GM20431 (cell line): Measurements from ENCODE around the gene ERN1.

Experiments
- in situ Hi-C: fragments of 300-500 bp; cut with MseI, MboI; formaldehyde crosslinking; loops from one replicate; pipeline ENCODE4 v1.15.0; 2020; ENCODE audit warnings: low sequenced_read_pairs; ENCODE audit not compliant: unreplicated experiment

The ERN1 gene

DNA sequence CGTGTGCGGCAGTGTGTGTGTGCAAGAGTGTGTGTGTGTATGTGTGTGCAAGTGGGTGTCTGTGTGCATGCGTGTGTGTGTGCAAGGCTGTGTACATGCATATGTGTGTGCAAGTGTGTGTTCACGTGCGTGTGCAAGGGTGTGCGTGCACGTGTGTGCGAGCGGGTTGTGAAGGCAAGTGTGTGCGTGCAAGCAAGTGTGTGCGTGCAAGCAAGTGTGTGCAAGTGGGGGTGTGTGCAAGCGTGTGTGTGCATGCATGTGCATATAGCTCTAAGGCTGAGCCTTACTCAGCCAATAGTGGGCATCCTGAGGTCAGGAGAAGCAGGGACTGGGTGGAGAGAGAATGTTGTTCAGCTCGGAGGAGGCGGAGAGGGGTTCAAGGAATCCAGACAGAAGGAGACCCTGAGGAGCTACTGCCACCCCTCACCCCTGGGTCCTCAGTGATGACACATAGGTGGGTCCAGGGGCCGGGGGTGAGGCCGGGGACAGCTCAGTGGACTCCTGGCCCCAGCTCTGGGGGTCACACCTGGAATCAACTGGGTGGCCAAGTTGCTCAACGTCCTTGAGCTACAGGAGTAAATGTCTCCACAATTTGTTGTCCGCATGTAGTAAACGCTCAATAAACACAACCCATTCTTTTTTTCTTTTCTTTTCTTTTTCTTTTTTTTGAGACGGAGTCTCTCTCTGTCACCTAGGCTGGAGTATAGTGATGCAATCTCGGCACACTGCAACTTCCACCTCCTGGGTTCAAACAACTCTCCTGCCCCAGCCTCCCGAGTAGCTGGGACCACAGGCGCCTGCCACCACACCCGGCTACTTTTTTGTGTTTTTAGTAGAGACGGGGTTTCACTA is 130.0 kb downstream of the ERN1 start:
- in situ Hi-C loops = no loop called here

DNA sequence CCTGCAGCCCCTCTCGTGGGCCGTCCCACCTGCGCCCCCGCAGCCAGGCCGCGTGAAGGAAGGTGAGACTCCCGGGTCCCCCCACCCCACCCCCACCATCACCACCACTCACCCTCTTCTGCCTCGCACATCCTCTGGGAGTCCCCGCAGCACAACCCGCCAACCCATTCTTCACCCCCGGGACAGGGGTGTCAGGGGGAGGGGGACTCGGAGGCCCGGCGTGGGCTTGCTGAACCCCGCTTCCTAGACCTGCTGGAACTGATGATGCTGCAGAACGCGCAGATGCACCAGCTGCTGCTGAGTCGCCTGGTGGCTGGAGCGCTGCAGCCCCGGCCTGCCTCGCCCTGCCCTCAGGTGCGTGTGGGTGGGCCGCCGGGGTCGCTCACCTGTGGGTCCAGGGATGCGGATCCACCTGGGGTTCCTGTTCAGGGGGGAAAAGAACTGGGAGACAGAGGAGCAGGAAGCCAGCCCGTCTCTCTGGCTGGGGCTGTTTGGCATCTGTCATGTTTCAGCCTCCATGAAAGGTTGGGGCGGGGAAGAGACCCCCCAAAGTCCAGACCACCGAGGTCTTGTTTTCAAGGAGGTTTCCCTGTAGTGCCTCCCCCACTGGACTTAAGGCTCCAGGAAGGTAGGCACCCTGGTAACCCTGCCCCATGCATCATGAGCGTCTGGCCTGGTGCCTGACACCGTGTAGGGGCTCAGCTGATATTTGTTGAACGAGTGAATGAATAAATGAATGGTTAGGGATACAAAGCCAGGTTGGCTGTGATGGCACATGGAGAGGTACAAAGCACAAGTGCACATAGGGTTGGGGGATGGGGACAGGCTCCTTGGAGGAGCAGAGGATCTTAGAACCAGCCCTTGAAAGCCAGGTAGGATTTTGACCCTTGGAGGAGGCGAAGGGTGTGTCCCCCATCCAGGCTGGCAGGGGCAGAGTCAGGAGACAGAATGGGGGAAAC is 130.9 kb downstream of the ERN1 start:
- in situ Hi-C loops = no loop called here

DNA sequence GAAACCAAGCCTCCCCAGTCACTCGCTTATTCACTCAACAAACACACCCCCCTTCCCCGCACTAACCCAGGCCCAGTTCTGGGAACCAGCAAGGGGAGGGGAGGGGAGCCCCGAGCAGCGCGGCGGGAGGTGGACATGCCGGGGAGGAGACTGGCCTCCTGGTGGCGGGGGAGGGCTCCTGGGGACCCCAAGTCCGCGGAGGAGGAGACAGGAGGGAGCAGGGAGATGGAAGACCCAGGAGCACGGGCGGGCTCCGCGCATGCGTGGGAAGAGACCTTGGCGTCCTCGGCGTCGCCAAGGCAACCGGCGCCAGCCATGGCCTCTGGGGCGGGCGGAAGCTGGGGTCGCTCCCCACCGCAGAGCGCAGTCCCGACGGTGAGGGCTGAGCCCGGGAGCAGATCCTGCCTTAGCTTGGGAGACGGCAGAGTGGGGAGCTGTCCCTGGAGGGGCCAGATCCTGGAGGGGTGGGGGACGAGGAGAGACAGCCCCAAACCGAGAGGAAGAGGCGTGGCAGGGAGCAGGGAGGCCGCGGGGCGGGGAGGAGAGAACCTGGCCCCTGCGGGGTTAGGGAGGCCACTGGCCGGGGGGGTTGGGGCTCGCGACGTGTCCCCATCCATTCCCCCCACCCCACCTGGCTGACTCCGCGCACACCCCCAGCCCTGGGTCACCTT is 131.8 kb downstream of the ERN1 start, which contains the start of gene PRR29:
Gene PRR29, plus strand, starts transcription at position 302 of the 671 bp plus-strand sequence. Its CDS starts 14 bp downstream, at position 316.
- in situ Hi-C loops = no loop called here

DNA sequence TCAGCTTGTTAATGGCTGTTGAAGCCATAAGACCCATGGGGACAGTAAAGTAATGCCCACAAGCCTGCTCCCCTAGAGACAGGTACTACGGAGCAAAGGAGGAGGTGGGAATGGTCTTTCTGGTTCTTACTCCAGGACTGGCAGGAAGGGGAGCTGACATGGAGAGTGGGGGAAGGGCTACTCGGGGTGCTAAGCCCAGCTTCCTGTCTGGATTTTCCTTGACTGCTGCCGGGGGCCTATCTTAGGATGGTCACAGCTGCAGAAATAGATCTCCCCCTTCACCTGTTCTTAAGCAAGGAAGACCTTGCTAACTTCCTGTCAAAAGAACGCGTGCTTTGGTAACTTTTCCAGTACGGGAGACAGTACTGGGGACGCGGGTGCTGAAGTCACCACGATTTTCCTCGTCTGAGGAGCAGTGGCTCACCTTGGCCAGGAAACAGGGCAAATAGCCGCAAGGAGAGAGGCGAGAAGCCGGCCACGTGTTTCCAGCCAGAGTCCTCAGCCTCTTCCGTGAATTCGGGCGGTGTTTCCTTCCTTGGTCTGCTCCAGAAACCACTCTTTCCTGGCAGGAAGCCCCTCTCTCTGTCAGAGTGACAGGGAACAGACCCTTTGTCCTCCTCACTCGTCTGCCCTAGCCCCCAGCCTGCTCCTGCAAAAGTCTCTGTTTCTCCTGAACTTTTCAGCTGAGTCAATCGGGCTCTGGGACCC is 132.4 kb downstream of the ERN1 start:
- in situ Hi-C loops = no loop called here

DNA sequence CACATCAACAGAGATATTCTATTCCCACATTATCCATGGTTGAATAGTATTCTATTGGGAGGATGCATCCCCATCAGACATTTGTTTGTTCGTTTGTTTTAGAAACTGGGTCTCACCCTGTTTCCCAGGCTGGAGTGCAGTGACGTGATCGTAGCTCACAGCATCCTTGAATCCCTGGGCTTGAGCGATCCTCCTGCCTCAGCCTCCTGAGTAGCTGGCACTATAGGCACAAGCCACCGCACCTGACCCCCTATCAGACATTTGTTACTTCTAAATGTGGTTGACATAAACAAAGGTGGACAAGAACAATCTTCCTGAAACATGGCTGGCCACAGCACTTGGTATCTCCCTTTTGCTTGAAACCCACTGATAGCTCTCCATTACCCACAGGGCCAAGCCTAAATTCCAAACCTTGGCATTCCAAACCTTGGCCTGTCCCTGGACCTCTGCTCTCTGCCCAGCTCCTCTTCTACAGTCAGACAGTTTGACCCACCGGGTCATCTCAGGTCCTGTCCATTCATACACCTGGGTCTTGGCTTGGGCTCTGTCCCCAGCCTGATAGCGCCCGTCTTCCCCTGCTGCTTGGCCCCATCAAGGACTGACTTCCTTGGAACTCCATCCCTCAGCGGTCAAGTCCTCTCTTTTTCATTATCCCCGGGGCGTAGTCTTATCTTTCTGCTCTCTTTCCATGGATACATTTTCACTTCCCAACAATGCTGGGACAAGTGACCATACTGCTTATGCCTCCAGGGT is 133.3 kb downstream of the ERN1 start:
- in situ Hi-C loops = no loop called here

DNA sequence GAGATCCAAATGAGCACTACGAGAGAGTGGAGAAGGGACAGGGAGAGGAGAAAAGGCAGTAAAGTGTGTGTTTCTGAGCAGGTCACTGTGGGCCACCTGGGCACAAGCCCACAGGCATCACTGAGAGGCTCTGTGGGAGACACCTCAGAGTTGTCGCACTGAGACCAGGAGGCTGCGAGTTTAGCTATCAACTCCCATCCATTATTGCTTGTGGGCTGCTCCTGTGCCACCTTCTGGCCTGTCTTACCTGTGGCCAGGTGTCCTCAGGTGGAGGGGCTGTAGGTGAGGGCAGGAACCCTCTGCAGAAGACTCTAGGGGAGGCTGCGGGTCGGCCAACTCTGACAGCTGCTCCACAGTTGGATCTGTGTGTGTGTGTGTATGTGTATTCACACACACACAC is 134.3 kb downstream of the ERN1 start:
- in situ Hi-C loops = no loop called here

DNA sequence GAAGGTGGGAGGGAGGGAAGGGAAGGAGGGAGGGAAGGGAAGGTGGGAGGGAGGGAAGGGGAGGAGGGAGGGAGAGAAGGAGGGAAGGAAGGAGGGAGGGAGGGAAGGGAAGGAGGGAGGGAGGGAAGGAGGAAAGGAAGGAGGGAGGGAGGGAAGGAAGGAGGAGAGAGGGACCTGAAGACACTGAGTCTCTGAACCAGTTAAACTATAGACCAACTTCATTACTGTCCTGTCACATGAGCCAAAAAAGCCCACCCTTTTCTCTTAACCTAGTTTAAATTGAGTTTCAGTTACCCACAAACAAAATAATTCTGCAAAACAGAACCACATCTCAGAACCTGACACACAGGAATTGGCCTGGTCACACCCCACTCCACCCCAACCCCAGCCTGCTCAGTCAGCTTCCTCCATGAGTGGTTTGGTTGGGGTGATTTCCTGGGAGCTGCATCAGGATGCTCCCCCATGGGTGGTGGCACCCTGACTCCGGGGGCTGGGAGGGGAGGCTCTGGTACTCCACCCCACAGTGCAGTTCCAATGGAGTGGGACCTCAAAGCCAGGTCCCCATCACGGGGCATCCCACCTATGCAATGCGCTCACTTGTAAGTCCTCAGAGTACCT is 136.5 kb downstream of the ERN1 start:
- in situ Hi-C loops = no loop called here

DNA sequence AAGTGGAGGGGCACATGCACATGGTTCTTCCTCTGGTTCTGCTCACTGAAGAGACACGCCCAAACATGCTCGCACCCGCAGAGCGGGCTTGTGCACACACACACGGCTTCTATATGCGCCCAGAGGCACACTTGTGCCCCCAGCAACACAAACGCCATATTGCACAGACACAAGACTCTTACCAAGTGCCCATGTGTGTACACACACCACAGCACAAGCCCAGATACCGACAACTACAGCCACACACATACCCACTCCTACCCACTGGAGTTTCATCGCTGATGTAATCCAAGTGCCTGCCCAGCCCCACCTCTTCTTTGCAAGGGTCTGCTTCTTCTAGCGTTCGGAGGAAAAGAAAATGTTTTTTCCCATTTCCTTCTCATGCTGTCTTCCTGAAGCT is 138.3 kb downstream of the ERN1 start:
- in situ Hi-C loops = no loop called here

DNA sequence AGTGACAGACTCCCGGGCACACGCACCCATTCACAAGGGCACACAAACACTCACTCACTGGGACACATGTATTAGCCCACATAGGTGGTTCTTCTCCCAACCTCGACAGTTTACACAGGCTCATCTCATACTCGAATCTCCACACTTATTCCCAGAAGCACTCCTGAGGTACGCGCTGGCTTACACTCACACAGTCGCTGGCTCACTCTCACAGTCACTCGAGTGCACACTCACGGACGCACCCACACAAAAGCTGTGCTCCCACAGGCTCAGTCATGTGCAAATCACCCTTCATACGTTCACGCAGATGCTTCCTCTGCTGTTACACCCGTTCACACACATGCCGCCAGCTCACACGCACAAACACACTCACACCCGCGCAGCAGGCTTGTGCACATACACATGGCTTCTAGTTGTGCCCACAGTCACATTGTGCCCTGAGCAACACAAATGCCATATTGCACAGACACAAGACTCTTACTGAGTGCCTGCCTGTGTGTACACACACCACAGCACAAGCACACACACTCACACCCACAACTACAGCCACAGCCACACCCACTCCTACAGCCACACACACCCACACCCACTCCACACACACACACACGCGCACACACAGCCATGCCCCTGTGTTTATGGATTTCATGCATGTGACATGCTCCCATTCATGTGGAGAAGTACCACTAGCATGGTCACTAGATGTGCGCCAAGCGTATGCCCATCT is 140.2 kb downstream of the ERN1 start:
- in situ Hi-C loops = no loop called here
